Smooth muscle cell (in vitro differentiated cells): ENCODE results near the gene THUMPD2. TPM values are rescaled to one million over a fixed set of nuclear protein-coding genes. Genes with fewer than 3 reads are reported as not detected.
"Not testable (repeated sequence)": the region's sequence is repeated elsewhere in the genome, so short reads cannot be mapped to it uniquely, and the experiment has no call there.

ENCODE experiments used
- DNase-seq: peaks from one replicate; lab custom pipeline; 2025; ENCODE audit not compliant: unreplicated experiment; lab: John Stamatoyannopoulos, UW
- H2AFZ ChIP-seq: fragments of 200-600 bp; sonication (generic); 2 replicates; pipeline ENCODE4 v1.6.0; 2016; ENCODE audit warnings: antibody characterized with exemption, low read depth, mild to moderate bottlenecking
- H3F3A ChIP-seq: fragments of 200-600 bp; sonication (generic); 2 replicates; pipeline ENCODE4 v1.6.0; 2017; ENCODE audit warnings: antibody characterized with exemption, low read depth
- H3K27ac ChIP-seq: fragments of 200-600 bp; sonication (generic); 2 replicates; pipeline ENCODE4 v1.5.1; 2016; ENCODE audit warnings: low read depth, mild to moderate bottlenecking
- H3K27me3 ChIP-seq: fragments of 200-600 bp; sonication (generic); 2 replicates; pipeline ENCODE4 v1.6.1; 2016; ENCODE audit warnings: low read depth, mild to moderate bottlenecking
- H3K36me3 ChIP-seq: fragments of 200-600 bp; sonication (generic); 2 replicates; pipeline ENCODE4 v1.5.1; 2016; ENCODE audit warnings: low read depth
- H3K4me1 ChIP-seq: fragments of 200-600 bp; sonication (generic); 2 replicates; pipeline ENCODE4 v1.5.1; 2016; ENCODE audit warnings: low read depth
- H3K4me2 ChIP-seq: fragments of 200-600 bp; sonication (generic); 2 replicates; pipeline ENCODE4 v1.6.0; 2016; ENCODE audit warnings: mild to moderate bottlenecking
- H3K4me3 ChIP-seq: fragments of 200-600 bp; sonication (generic); 2 replicates; pipeline ENCODE4 v1.5.1; 2016; ENCODE audit warnings: mild to moderate bottlenecking
- H3K79me2 ChIP-seq: fragments of 200-600 bp; sonication (generic); 2 replicates; pipeline ENCODE4 v1.6.0; 2016; ENCODE audit warnings: low read depth, mild to moderate bottlenecking
- H3K9ac ChIP-seq: fragments of 200-600 bp; sonication (generic); 2 replicates; pipeline ENCODE4 v1.6.0; 2016; ENCODE audit warnings: low read depth
- H3K9me3 ChIP-seq: fragments of 200-600 bp; sonication (generic); replicated peaks from 2 replicates; pipeline ENCODE4 v1.5.1; 2016; ENCODE audit warnings: low read depth
- H4K20me1 ChIP-seq: fragments of 200-600 bp; sonication (generic); 2 replicates; pipeline ENCODE4 v1.6.0; 2016; ENCODE audit warnings: low read depth
- WGBS: methylation state at CpG from one replicate; pipeline ENCODE4 v1.1.7; 2016; ENCODE audit warnings: low lambda C conversion rate; 5-methylcytosine and 5-hydroxymethylcytosine counted together
- polyA plus RNA-seq: library from polyadenylated mRNA; unstranded; fragments of >200 nt; fragmentation: Nextera tagmentation; extraction: Ambion mirVana; gene quantifications from 2 replicates; pipeline ENCODE4 v1.2.1, GENCODE V29; 2016
- total RNA-seq: library from RNA; depleted of rRNA; stranded (reverse); fragments of >200 nt; gene quantifications from 2 replicates; pipeline ENCODE4 v1.2.3, GENCODE V29; 2014
- TF ChIP-seq, protein P1 (sequence below): fragments of 200-600 bp; sonication (generic); IDR thresholded peaks from 2 replicates; pipeline ENCODE4 v1.5.1; 2017; ENCODE audit warnings: borderline replicate concordance, mild to moderate bottlenecking, antibody characterized with exemption; ENCODE audit not compliant: insufficient read depth, poor library complexity, severe bottlenecking

THUMPD2 gene
- total and polyA plus RNA-seq, 2 experiments from 2014 or later, result 14.5 to 18.6 TPM

DNA sequence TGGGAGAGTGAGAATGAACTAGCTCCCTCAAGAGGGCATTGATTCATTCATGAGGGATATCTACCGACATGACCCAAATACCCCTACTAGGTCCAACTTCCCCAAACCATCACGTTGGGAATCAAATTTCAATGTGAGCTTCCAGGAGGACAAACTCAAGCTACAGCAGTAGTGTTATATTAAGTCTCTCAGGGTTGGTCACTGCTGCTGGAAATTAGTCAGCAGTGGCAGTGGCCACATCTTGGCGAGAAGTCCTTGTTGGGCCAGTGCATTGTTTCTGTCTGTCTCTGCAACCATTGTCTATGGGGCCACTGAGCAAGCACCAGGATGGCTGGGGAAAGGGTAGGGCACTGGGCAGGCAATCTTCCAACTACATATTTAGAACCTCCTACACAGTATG lies 47.5 kb downstream of the THUMPD2 start:
- TF ChIP-seq, protein P1, sequence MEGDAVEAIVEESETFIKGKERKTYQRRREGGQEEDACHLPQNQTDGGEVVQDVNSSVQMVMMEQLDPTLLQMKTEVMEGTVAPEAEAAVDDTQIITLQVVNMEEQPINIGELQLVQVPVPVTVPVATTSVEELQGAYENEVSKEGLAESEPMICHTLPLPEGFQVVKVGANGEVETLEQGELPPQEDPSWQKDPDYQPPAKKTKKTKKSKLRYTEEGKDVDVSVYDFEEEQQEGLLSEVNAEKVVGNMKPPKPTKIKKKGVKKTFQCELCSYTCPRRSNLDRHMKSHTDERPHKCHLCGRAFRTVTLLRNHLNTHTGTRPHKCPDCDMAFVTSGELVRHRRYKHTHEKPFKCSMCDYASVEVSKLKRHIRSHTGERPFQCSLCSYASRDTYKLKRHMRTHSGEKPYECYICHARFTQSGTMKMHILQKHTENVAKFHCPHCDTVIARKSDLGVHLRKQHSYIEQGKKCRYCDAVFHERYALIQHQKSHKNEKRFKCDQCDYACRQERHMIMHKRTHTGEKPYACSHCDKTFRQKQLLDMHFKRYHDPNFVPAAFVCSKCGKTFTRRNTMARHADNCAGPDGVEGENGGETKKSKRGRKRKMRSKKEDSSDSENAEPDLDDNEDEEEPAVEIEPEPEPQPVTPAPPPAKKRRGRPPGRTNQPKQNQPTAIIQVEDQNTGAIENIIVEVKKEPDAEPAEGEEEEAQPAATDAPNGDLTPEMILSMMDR, result no peak

DNA sequence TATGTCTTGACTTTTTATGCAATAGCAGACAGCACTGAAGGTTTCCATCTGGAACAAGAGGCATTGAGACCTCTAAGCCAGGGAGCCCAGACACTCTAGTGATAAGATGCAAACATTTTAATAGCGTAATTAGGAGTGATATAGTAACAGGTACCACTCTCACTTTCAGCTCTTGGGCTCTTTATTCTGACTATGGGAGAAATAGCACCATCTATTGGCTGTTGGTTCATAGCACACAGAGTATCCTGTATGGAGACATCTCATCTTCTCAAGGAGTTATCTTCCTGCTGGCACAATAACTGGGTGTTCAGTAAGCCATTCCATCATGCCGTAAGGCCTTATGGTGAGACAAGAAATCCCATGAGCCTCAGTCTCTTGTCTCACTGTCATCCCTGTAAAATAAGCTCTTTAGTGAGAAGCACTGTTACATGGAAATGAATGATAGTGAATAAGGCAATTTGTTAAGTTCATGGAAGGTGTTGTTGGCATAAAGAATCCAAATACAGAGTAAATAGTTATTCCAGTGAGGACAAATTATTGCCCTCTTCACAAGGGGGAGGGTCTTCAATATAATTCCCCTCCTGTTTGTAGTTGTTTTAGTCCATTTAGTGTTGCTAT lies 48.3 kb downstream of the THUMPD2 start:
- TF ChIP-seq, protein P1, result peak; percentile 37
- WGBS, result 83% methylated on average over 2 of the region's 2 CpGs
- Histone ChIP-seq H4K20me1 (no peaks in the 10 kb centered on the region), H2AFZ (no peak overlapping the region), H3K36me3 (no peaks in the 10 kb centered on the region), H3K4me2 (no peak overlapping the region), H3K27ac (no peak overlapping the region), H3K9ac (no peak overlapping the region), H3F3A (peaks cover 18% of the 10 kb centered on the region), H3K4me3 (no peak overlapping the region), H3K4me1 (peaks cover 1% of the 10 kb centered on the region), H3K79me2 (peaks cover 37% of the 10 kb centered on the region), H3K9me3 (no peaks in the 10 kb centered on the region), H3K27me3 (no peaks in the 10 kb centered on the region)
- no peak for DNase-seq

More for the DNA sequence above, 47.5 kb downstream of the THUMPD2 start:
- 85% methylated on average over 3 of the region's 3 CpGs for WGBS
- peaks cover 8% of the 10 kb centered on the region for H3K4me1 ChIP-seq
- no peaks in the 10 kb centered on the region for H3K27me3 ChIP-seq
- H2AFZ ChIP-seq, result no peak overlapping the region
- H3K4me3 ChIP-seq, result no peak overlapping the region
- H3K4me2 ChIP-seq, result no peak overlapping the region
- peaks cover 18% of the 10 kb centered on the region for H3F3A ChIP-seq
- no peak for DNase-seq
- no peak overlapping the region for H3K9ac ChIP-seq
- H3K79me2 ChIP-seq, result peaks cover 38% of the 10 kb centered on the region
- no peaks in the 10 kb centered on the region for H3K9me3 ChIP-seq
- no peaks in the 10 kb centered on the region for H4K20me1 ChIP-seq
- no peak overlapping the region for H3K27ac ChIP-seq
- H3K36me3 ChIP-seq, result no peaks in the 10 kb centered on the region

DNA sequence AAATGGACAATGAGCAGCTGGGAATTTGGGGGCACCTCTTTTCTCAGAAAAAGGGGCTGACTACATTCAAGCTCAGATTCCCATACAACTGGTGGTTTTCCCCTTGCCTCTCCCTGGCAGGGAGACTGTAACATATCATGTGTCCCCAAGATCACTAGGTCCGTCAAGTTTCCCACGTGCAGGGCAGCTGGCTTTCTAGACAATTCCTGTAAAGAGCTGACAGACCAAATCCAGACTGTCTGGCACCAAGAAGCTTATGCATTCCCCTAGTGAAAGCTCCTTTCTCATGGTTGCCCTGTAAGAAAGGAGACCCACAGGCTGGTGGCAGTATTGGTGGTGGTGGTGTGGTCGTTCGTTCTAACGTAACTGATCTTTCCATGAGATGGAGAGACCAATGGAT lies 48.8 kb downstream of the THUMPD2 start:
- Histone ChIP-seq H3K4me1 (no peaks in the 10 kb centered on the region), H4K20me1 (no peaks in the 10 kb centered on the region), H3K9ac (no peak overlapping the region), H3K36me3 (no peaks in the 10 kb centered on the region), H2AFZ (no peak overlapping the region), H3K4me3 (no peak overlapping the region), H3K27me3 (no peaks in the 10 kb centered on the region), H3K79me2 (peaks cover 32% of the 10 kb centered on the region), H3K4me2 (no peak overlapping the region), H3K27ac (no peak overlapping the region), H3K9me3 (no peaks in the 10 kb centered on the region), H3F3A (peaks cover 15% of the 10 kb centered on the region)
- TF ChIP-seq, protein P1, result no peak
- 53% methylated on average over 5 of the region's 5 CpGs for WGBS
- no peak for DNase-seq

DNA sequence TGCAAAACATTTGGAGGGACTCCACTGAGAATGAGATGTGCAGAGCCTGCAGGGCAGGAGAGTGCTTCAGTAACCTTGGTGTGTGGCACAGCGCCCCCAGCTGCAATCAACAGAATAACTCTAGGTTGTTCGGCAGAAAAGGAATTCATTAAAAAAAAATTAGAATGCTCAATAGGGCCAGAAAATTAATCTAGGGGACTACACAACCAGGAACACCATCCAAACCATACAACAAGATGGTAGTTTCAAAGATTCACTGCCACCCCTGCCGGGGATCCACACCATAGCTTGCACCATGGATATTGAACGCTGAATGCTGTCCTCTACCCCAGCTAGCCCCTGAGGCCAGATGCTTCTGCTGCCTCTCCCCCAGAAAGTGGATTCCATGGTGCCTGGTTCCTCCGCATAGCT lies 50.1 kb downstream of the THUMPD2 start:
- DNase-seq, result no peak
- Histone ChIP-seq H3K4me1 (peaks cover 6% of the 10 kb centered on the region), H3K4me3 (no peak overlapping the region), H3K9me3 (no peaks in the 10 kb centered on the region), H3K27me3 (no peaks in the 10 kb centered on the region), H2AFZ (no peak overlapping the region), H3F3A (peaks cover 5% of the 10 kb centered on the region), H3K4me2 (no peak overlapping the region), H3K36me3 (no peaks in the 10 kb centered on the region), H3K27ac (peak overlapping the region; percentile 79), H3K79me2 (peaks cover 19% of the 10 kb centered on the region), H4K20me1 (no peaks in the 10 kb centered on the region), H3K9ac (no peak overlapping the region)
- WGBS, result 68% methylated on average over 5 of the region's 5 CpGs
- TF ChIP-seq, protein P1, result peak; percentile 61

DNA sequence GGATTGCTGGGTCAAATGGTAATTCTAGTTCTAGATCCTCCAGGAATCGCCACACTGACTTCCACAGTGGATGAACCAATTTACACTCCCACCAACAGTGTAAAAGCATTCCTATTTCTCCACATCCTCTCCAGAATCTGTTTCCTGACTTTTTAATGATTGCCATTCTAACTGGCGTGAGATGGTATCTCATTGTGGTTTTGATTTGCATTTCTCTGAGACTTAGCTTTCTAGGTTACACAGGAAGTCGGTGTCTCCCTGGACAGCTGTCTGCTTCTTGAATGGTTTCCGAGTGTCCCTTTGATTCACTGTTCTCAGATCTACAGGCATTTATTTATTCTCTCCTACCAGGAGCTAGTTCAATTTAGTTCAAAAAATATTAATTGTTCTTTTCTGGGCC lies 51.0 kb downstream of the THUMPD2 start:
- peak overlapping the region; percentile 79 for H3K27ac ChIP-seq
- not testable (repeated sequence) for H3F3A ChIP-seq, H3K36me3 ChIP-seq, H2AFZ ChIP-seq, H3K4me3 ChIP-seq, H3K27me3 ChIP-seq, H3K9ac ChIP-seq, H3K9me3 ChIP-seq, DNase-seq, H4K20me1 ChIP-seq
- H3K79me2 ChIP-seq, result peaks cover 10% of the 10 kb centered on the region
- 23% methylated on average over 4 of the region's 4 CpGs for WGBS
- peaks cover 10% of the 10 kb centered on the region for H3K4me1 ChIP-seq
- peak overlapping the region; percentile 11 for H3K4me2 ChIP-seq
